Right lobe of liver (tissue), 6 donors: Measurements from ENCODE around the gene POU5F1. TPM values are rescaled to one million over a fixed set of nuclear protein-coding genes. Genes with fewer than 3 reads are reported as not detected.

Source experiments
- ATAC-seq, 4 donors: fragments of 200-7000 bp; cut with Tn5 transposase; one replicate each; pipeline ENCODE4 v1.9.1; 2020; ENCODE audit warnings: mild to moderate bottlenecking in 4 of 4, moderate library complexity in 4 of 4
- DNase-seq, 3 donors: peaks; one replicate each; pipeline ENCODE4 v3.0.0-alpha.2; 2020
- H3K27ac ChIP-seq, 3 donors: fragments of 200-600 bp; one replicate each; pipeline ENCODE4 v1.8.0; 2022
- H3K27me3 ChIP-seq, 2 donors: fragments of 200-600 bp; one replicate each; pipeline ENCODE4 v1.8.0; 2022
- H3K36me3 ChIP-seq, 4 donors: fragments of 200-600 bp; sonication (generic) in 1 of 4; one replicate each; pipeline versions ENCODE4 v1.5.1 to v1.8.0; 2017 to 2022; ENCODE audit warnings: control low read depth in 1 of 4
- H3K4me1 ChIP-seq, 4 donors: fragments of 200-600 bp; sonication (generic) in 1 of 4; one replicate each; pipeline versions ENCODE4 v1.5.1 to v1.8.0; 2017 to 2022; ENCODE audit warnings: control low read depth in 1 of 4
- H3K4me3 ChIP-seq, 3 donors: fragments of 200-600 bp; one replicate each; pipeline ENCODE4 v1.8.0; 2022
- H3K9me3 ChIP-seq, 4 donors: fragments of 200-600 bp; sonication (generic) in 1 of 4; one replicate each; pipeline versions ENCODE4 v1.5.1 to v1.8.0; 2017 to 2022; ENCODE audit warnings: control low read depth in 1 of 4
- POLR2A ChIP-seq: fragments of 450-650 bp; IDR thresholded peaks from one replicate; pipeline ENCODE4 v1.6.1; 2017; ENCODE audit warnings: antibody characterized with exemption, mild to moderate bottlenecking
- WGBS: methylation state at CpG from one replicate; pipeline ENCODE4 v1.1.6; 2018; ENCODE audit warnings: low coverage, low lambda C conversion rate; ENCODE audit not compliant: insufficient coverage; ENCODE audit errors: missing lambda C conversion rate; 5-methylcytosine and 5-hydroxymethylcytosine counted together
- intact Hi-C, 2 donors: fragments of 100-400 bp; cut with DNase I; formaldehyde crosslinking; loops; one replicate each; pipeline versions ENCODE4 v1.11.2 to v1.14.1; 2022
- total RNA-seq, 6 experiments: library from RNA; depleted of rRNA in 2 of 6; stranded (reverse); fragments of >200 nt in 2 of 6; fragmentation: NEBNext Ultra II Directional in 3 of 6; extraction: Animal tissue kit (Norgen Biotek cat#: 25700) in 3 of 6; gene quantifications; one replicate each; pipeline versions ENCODE4 v1.1.0 to v1.2.4, GENCODE V29; 2016 to 2023
- TF ChIP-seq, protein P1 (sequence below), 4 donors: fragments of 200-600 bp in 3 of 4; fragments of 450-650 bp in 1 of 4; IDR thresholded peaks; one replicate each; pipeline versions ENCODE4 v1.5.1 to v1.8.0; 2016 to 2022; ENCODE audit warnings: antibody characterized with exemption in 4 of 4, mild to moderate bottlenecking in 2 of 4
- donor health status: DM: no; HTN: yes; CAD: no.
- donor health status: DM: no; HTN: no; CAD: no.
- donor health status: DM: no; HTN: no; CAD: no.
- donor health status: DM: no; HTN: yes; CAD: no.
- donor health status: DM: no; HTN: yes; CAD: no.

POU5F1 gene
- total RNA-seq, 6 experiments from 2014 or later: 0.71 to 3.8 (median 2.6) TPM

DNA sequence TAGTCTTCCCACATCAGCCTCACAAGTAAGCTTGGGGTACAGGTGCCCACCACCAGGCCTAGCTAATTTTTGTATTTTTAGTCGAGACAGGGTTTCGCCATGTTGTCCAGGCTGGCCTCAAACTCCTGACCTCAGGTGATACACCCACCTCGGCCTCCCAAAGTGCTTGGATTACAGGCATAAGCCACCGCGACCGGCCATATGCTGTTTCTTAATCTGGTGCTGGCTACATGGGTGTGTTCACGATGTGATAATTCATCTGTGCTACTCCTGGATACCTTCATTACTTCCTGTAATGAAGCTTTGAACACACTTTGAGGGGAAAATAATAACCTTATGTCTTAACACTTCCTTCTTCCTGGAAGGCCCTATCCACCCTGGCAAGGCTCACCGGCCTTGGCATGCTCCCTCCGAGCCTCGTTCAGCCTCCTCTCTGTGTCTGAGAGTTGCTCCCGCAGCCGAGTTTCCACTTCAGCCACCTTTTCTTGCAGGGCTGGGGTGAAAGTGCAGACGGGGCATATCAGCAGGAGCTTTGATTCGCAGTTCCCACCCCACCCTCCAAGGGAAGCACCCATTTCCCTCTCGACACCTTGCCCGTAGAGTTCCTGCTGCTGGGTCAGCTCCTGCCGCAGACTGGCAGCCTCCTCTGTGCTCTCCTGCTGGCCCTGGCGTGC lies 26.0 kb downstream of the POU5F1 start:
- H3K36me3 ChIP-seq: no peaks in the 10 kb centered on the region
- H3K27me3 ChIP-seq: no peaks in the 10 kb centered on the region
- intact Hi-C loops: no loop called here
- 92% methylated on average over 13 of the region's 18 CpGs for WGBS
- H3K9me3 ChIP-seq: no peaks in the 10 kb centered on the region
- TF ChIP-seq POLR2A: no peak
- TF ChIP-seq, protein P1, sequence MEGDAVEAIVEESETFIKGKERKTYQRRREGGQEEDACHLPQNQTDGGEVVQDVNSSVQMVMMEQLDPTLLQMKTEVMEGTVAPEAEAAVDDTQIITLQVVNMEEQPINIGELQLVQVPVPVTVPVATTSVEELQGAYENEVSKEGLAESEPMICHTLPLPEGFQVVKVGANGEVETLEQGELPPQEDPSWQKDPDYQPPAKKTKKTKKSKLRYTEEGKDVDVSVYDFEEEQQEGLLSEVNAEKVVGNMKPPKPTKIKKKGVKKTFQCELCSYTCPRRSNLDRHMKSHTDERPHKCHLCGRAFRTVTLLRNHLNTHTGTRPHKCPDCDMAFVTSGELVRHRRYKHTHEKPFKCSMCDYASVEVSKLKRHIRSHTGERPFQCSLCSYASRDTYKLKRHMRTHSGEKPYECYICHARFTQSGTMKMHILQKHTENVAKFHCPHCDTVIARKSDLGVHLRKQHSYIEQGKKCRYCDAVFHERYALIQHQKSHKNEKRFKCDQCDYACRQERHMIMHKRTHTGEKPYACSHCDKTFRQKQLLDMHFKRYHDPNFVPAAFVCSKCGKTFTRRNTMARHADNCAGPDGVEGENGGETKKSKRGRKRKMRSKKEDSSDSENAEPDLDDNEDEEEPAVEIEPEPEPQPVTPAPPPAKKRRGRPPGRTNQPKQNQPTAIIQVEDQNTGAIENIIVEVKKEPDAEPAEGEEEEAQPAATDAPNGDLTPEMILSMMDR (IDR thresholded peaks at IDR 0.05): no peak
- no peak overlapping the region for H3K27ac ChIP-seq
- no peak for DNase-seq
- no peak for ATAC-seq
- H3K4me3 ChIP-seq: no peak overlapping the region
- H3K4me1 ChIP-seq: no peaks in the 10 kb centered on the region

DNA sequence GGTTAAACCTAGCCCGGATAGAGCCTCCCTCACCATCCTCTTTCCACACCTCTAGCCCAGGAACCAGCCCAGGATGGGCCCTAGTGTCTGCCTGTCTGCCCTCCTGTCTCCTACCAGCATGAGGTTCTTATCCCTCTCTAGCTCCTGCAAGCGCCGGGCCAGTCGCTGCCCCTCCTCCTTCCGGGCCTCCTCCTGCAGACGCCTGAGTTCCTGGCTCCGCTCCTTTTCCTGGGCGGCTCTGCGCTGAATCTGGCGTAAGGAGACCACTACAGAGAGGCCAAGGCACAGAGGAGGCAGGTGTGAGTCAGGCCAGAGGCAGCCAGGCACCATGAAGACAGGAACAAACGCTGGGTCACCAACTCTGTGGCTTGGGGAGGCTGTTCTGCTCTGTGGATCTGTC lies 27.3 kb downstream of the POU5F1 start:
- no peak overlapping the region for H3K4me3 ChIP-seq
- DNase-seq (no peak), ATAC-seq (peak; percentile 36 to 39 (median 38))
- H3K36me3 ChIP-seq: no peaks in the 10 kb centered on the region
- WGBS: 53% methylated on average over 9 of the region's 11 CpGs
- H3K9me3 ChIP-seq: no peaks in the 10 kb centered on the region
- no peak for TF ChIP-seq POLR2A
- TF ChIP-seq, protein P1 (IDR thresholded peaks at IDR 0.05): no peak
- no peaks in the 10 kb centered on the region for H3K27me3 ChIP-seq
- no peak overlapping the region for H3K27ac ChIP-seq
- no peaks in the 10 kb centered on the region for H3K4me1 ChIP-seq
- intact Hi-C loops: no loop called here

DNA sequence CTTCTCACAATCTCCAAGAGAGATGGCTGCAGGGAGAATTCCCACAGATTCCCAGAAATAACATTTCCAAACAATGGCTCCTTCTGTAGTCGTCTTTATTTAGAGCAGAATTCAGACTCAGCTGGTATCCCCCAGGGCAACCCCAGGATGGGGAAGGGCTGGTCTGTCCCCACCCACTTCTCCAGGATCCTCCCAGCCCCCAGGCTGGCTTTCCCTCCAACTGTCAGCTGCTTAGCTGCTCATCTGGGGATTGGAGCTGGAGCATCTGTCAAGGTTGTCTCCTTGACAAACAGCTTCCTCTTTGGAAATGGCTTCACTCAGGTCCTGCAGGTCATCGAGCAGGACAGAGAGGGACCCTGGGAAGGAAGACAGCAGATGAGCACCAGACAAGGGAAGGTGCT lies 28.1 kb downstream of the POU5F1 start:
- no peak overlapping the region for H3K27ac ChIP-seq
- WGBS: 73% methylated on average over 2 of the region's 2 CpGs

DNA sequence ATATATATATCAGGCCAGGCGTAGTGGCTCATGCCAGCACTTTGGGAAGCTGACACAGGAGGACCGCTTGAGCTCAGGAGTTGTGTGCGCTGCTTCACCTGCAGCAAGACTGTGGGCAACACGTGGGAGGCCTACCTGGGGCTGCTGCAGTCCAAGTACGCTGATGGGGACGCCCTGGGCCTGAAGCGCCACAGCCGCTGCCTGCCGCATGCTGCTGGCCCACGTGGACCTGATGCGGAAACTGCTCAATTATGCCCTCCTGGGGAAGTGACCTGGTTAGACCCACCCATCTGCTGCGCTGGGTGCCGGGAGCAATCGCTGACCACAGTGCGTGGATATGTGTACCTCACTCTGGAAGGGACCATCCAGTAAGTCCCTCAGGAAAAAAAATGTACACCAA lies 29.8 kb downstream of the POU5F1 start:
- no peak overlapping the region for H3K4me3 ChIP-seq
- no peak overlapping the region for H3K27ac ChIP-seq
- ATAC-seq (no peak), DNase-seq (no peak)
- no peaks in the 10 kb centered on the region for H3K27me3 ChIP-seq
- no peaks in the 10 kb centered on the region for H3K36me3 ChIP-seq
- TF ChIP-seq, protein P1 (IDR thresholded peaks at IDR 0.05): no peak
- no peak for TF ChIP-seq POLR2A
- no CpG with 5 or more reads among the region's 15 CpGs for WGBS
- intact Hi-C loops: no loop called here
- H3K9me3 ChIP-seq: no peaks in the 10 kb centered on the region
- no peaks in the 10 kb centered on the region for H3K4me1 ChIP-seq

More for the DNA sequence above, 28.1 kb downstream of the POU5F1 start:
- H3K36me3 ChIP-seq: no peaks in the 10 kb centered on the region
- DNase-seq (no peak), ATAC-seq (no peak)
- no peaks in the 10 kb centered on the region for H3K27me3 ChIP-seq
- H3K9me3 ChIP-seq: no peaks in the 10 kb centered on the region
- H3K4me1 ChIP-seq: no peaks in the 10 kb centered on the region
- no peak for TF ChIP-seq POLR2A
- TF ChIP-seq, protein P1 (IDR thresholded peaks at IDR 0.05): no peak
- intact Hi-C loops: no loop called here
- H3K4me3 ChIP-seq: no peak overlapping the region
